MM.1S (cell line): ENCODE results near the gene FUT7.

Experiments used
- DNase-seq: peaks from one replicate; pipeline ENCODE4 v3.0.0-alpha.2; 2015
- H2AFZ ChIP-seq: fragments of 300-600 bp; sonication (generic); 2 replicates; pipeline ENCODE4 v1.6.0; 2016; ENCODE audit warnings: antibody characterized with exemption, low read length
- H3F3A ChIP-seq: fragments of 300-600 bp; sonication (generic); 2 replicates; pipeline ENCODE4 v1.6.1; 2016; ENCODE audit warnings: mild to moderate bottlenecking, antibody characterized with exemption, low read length, moderate library complexity, mixed read lengths; ENCODE audit not compliant: insufficient read depth
- H3K27ac ChIP-seq: fragments of 300-600 bp; sonication (generic); 2 replicates; pipeline ENCODE4 v1.5.1; 2016; ENCODE audit warnings: mild to moderate bottlenecking, low read length
- H3K27me3 ChIP-seq: fragments of 300-600 bp; sonication (generic); replicated peaks from 2 replicates; pipeline ENCODE4 v1.6.0; 2016; ENCODE audit warnings: low read length; ENCODE audit not compliant: insufficient read depth
- H3K36me3 ChIP-seq: fragments of 300-600 bp; sonication (generic); replicated peaks from 2 replicates; pipeline ENCODE4 v1.6.1; 2016; ENCODE audit warnings: mild to moderate bottlenecking, low read length, mixed read lengths; ENCODE audit not compliant: insufficient read depth
- H3K4me1 ChIP-seq: fragments of 300-600 bp; sonication (generic); 2 replicates; pipeline ENCODE4 v1.6.1; 2016; ENCODE audit warnings: low read length, mixed read lengths
- H3K4me2 ChIP-seq: fragments of 300-600 bp; sonication (generic); 2 replicates; pipeline ENCODE4 v1.6.0; 2016; ENCODE audit warnings: low read depth, low read length
- H3K4me3 ChIP-seq: fragments of 300-600 bp; sonication (generic); 2 replicates; pipeline ENCODE4 v1.5.1; 2016; ENCODE audit warnings: low read length, mixed read lengths
- H3K79me2 ChIP-seq: fragments of 300-600 bp; sonication (generic); 2 replicates; pipeline ENCODE4 v1.6.1; 2016; ENCODE audit warnings: mixed run types, low read length, mixed read lengths
- H3K9ac ChIP-seq: fragments of 300-600 bp; sonication (generic); 2 replicates; pipeline ENCODE4 v1.6.1; 2016; ENCODE audit warnings: low read length, mixed read lengths
- H3K9me2 ChIP-seq: fragments of 300-600 bp; sonication (generic); replicated peaks from 2 replicates; pipeline ENCODE4 v1.6.1; 2016; ENCODE audit warnings: mild to moderate bottlenecking, low read length, mixed read lengths; ENCODE audit not compliant: insufficient read depth
- H3K9me3 ChIP-seq: fragments of 300-600 bp; sonication (generic); replicated peaks from 2 replicates; pipeline ENCODE4 v1.6.1; 2016; ENCODE audit warnings: mild to moderate bottlenecking, low read length, mixed read lengths; ENCODE audit not compliant: insufficient read depth
- H4K20me1 ChIP-seq: fragments of 300-600 bp; sonication (generic); 2 replicates; pipeline ENCODE4 v1.6.1; 2016; ENCODE audit warnings: mild to moderate bottlenecking, low read length, moderate library complexity, mixed read lengths; ENCODE audit not compliant: insufficient read depth
- EZH2 ChIP-seq: fragments of 300-600 bp; sonication (generic); optimal IDR thresholded peaks from 2 replicates; pipeline ENCODE3; 2017; ENCODE audit warnings: low read depth, mild to moderate bottlenecking, antibody characterized with exemption, low read length, mixed read lengths
- EZH2phosphoT487 ChIP-seq: fragments of 300-600 bp; sonication (generic); IDR thresholded peaks from 2 replicates; pipeline ENCODE4 v1.6.1; 2018; ENCODE audit warnings: antibody characterized with exemption, low read length
- TF ChIP-seq, protein P1 (sequence below): fragments of 300-600 bp; sonication (generic); IDR thresholded peaks from 2 replicates; pipeline ENCODE4 v1.5.1; 2016; ENCODE audit warnings: antibody characterized with exemption, low read length, mixed read lengths

Gene FUT7

DNA sequence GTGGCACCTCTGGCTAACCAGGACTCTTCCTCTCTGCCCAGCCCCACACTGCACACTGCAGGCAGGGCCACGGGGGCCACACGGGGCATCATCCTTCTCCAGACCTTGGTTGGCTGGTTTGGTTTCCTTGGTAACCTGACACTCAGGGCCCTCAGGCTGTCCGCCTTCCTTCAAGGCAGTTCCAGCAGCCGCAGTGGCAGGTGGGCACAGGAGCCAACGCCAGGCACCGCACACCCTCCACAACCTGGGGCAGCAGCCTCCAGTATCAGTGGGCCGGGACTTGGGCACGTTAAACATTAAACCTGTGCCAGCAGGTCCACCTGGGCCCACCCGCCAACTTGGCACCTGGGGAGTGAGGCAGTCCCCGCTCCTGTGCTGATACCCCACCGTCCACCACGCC is 12.1 kb upstream of the FUT7 start:
- no peaks in the 10 kb centered on the region for H3K79me2 ChIP-seq
- no peak overlapping the region for H3K9ac ChIP-seq
- H3F3A ChIP-seq: no peaks in the 10 kb centered on the region
- TF ChIP-seq EZH2 (no peak), EZH2phosphoT487 (no peak)
- TF ChIP-seq, protein P1, sequence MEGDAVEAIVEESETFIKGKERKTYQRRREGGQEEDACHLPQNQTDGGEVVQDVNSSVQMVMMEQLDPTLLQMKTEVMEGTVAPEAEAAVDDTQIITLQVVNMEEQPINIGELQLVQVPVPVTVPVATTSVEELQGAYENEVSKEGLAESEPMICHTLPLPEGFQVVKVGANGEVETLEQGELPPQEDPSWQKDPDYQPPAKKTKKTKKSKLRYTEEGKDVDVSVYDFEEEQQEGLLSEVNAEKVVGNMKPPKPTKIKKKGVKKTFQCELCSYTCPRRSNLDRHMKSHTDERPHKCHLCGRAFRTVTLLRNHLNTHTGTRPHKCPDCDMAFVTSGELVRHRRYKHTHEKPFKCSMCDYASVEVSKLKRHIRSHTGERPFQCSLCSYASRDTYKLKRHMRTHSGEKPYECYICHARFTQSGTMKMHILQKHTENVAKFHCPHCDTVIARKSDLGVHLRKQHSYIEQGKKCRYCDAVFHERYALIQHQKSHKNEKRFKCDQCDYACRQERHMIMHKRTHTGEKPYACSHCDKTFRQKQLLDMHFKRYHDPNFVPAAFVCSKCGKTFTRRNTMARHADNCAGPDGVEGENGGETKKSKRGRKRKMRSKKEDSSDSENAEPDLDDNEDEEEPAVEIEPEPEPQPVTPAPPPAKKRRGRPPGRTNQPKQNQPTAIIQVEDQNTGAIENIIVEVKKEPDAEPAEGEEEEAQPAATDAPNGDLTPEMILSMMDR: no peak
- H3K4me1 ChIP-seq: no peaks in the 10 kb centered on the region
- no peaks in the 10 kb centered on the region for H4K20me1 ChIP-seq
- no peak overlapping the region for H3K27ac ChIP-seq
- no peak overlapping the region for H3K4me2 ChIP-seq
- H3K36me3 ChIP-seq: no peaks in the 10 kb centered on the region
- DNase-seq: no peak
- no peaks in the 10 kb centered on the region for H3K9me3 ChIP-seq
- no peak overlapping the region for H3K4me3 ChIP-seq
- H2AFZ ChIP-seq: no peak overlapping the region
- peaks cover 84% of the 10 kb centered on the region for H3K27me3 ChIP-seq
- no peaks in the 10 kb centered on the region for H3K9me2 ChIP-seq

GRCh38 chr9:137042751-137043727 is 11.2 kb upstream of the FUT7 start:
- no peaks in the 10 kb centered on the region for H3K79me2 ChIP-seq
- H3K4me2 ChIP-seq: no peak overlapping the region
- no peaks in the 10 kb centered on the region for H4K20me1 ChIP-seq
- H3K9me2 ChIP-seq: no peaks in the 10 kb centered on the region
- H3K27me3 ChIP-seq: peaks cover 86% of the 10 kb centered on the region
- no peak overlapping the region for H3K4me3 ChIP-seq
- no peak overlapping the region for H2AFZ ChIP-seq
- no peak overlapping the region for H3K9ac ChIP-seq
- DNase-seq: no peak
- H3K36me3 ChIP-seq: no peaks in the 10 kb centered on the region
- H3F3A ChIP-seq: no peaks in the 10 kb centered on the region
- TF ChIP-seq EZH2 (no peak), EZH2phosphoT487 (no peak)
- TF ChIP-seq, protein P1: no peak
- no peaks in the 10 kb centered on the region for H3K4me1 ChIP-seq
- no peaks in the 10 kb centered on the region for H3K9me3 ChIP-seq
- no peak overlapping the region for H3K27ac ChIP-seq

DNA sequence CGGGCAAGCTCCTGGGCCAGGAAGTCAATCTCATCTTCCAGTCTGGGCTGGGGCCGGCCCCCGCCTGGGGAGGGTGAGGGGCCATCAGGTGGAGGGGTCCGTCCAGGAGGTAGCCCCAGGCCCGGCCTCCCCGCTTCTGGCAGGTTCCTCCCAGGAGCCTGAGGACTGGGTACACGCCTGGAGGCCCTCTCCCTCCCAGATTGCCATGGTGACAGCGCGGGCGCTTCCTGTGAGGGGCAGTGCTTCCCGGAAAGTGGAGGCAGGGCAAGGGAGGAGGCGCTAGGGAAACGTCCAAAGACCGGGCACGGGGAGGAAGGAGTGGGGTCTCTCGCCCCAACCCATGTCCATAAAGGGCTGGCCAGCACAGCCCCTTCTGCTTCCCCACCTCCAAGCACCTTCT is 9.2 kb upstream of the FUT7 start:
- no peaks in the 10 kb centered on the region for H3K36me3 ChIP-seq
- H3K4me1 ChIP-seq: no peaks in the 10 kb centered on the region
- H3K4me2 ChIP-seq: no peak overlapping the region
- no peaks in the 10 kb centered on the region for H4K20me1 ChIP-seq
- no peak overlapping the region for H2AFZ ChIP-seq
- H3K27me3 ChIP-seq: peaks cover 85% of the 10 kb centered on the region
- H3K27ac ChIP-seq: no peak overlapping the region
- H3K9ac ChIP-seq: no peak overlapping the region
- TF ChIP-seq, protein P1: no peak
- TF ChIP-seq EZH2 (no peak), EZH2phosphoT487 (no peak)
- no peaks in the 10 kb centered on the region for H3K9me2 ChIP-seq
- no peaks in the 10 kb centered on the region for H3F3A ChIP-seq
- DNase-seq: no peak
- H3K4me3 ChIP-seq: no peak overlapping the region
- H3K79me2 ChIP-seq: no peaks in the 10 kb centered on the region
- no peaks in the 10 kb centered on the region for H3K9me3 ChIP-seq
